ENCODE data around the gene RAD50.

GRCh38 chr5:132666310-132667123, 109.7 kb downstream of the RAD50 start:
- TF ChIP-seq CTCF (conservative IDR thresholded peaks at IDR 0.05 in 1 of 2, IDR thresholded peaks at IDR 0.05 in 1 of 2; ENCODE audit: low read depth in 1 of 2, low read length in 2 of 2) (no peak), EZH2 (IDR thresholded peaks at IDR 0.05; ENCODE audit: low read length, missing control alignments) (no peak)

Measured in fibroblast of lung (primary cell).